ENCODE measurements around the gene STIL. TPM values are rescaled to one million over a fixed set of nuclear protein-coding genes. Genes with fewer than 3 reads are reported as not detected.

The STIL gene
- total and polyA plus RNA-seq, 4 donors: 0.26 to 20.5 (median 0.75) TPM

GRCh38 chr1:47252369-47252768, 61.6 kb downstream of the STIL start:
- no peak overlapping the region for H3K4me3 ChIP-seq (ENCODE audit: low read depth in 1 of 3, low read length in 3 of 3)
- 95% methylated on average over 1 of the region's 1 CpG for WGBS

GRCh38 chr1:47249755-47250154, 64.2 kb downstream of the STIL start:
- H3K36me3 ChIP-seq (ENCODE audit: control insufficient read depth in 4 of 4, insufficient read depth in 3 of 4, low read depth in 1 of 4, low read length in 3 of 4): no peaks in the 10 kb centered on the region
- WGBS: 97% methylated on average over 3 of the region's 3 CpGs
- no peak overlapping the region for H3K9ac ChIP-seq (ENCODE audit: low read depth in 1 of 2, low read length in 2 of 2)
- no peak overlapping the region for H3K27ac ChIP-seq (ENCODE audit: low read depth in 1 of 2, low read length in 2 of 2)
- H3K9me3 ChIP-seq (ENCODE audit: control insufficient read depth in 4 of 4, low read length in 3 of 4): no peaks in the 10 kb centered on the region
- no peaks in the 10 kb centered on the region for H3K27me3 ChIP-seq (ENCODE audit: control insufficient read depth in 4 of 4, insufficient read depth in 4 of 4, low read length in 3 of 4)
- TF ChIP-seq, protein P1, sequence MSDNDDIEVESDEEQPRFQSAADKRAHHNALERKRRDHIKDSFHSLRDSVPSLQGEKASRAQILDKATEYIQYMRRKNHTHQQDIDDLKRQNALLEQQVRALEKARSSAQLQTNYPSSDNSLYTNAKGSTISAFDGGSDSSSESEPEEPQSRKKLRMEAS (IDR thresholded peaks at IDR 0.05): no peak
- H3K4me1 ChIP-seq (ENCODE audit: control insufficient read depth in 4 of 4, insufficient read depth in 4 of 4, low read length in 3 of 4): no peaks in the 10 kb centered on the region
- DNase-seq (ENCODE audit: low spot score): no peak
- H3K4me3 ChIP-seq (ENCODE audit: low read depth in 1 of 3, low read length in 3 of 3): no peak overlapping the region

More at GRCh38 chr1:47252369-47252768, 61.6 kb downstream of the STIL start:
- H3K9me3 ChIP-seq (ENCODE audit: control insufficient read depth in 4 of 4, low read length in 3 of 4): no peaks in the 10 kb centered on the region
- H3K27ac ChIP-seq (ENCODE audit: low read depth in 1 of 2, low read length in 2 of 2): no peak overlapping the region
- DNase-seq (ENCODE audit: low spot score): no peak
- no peaks in the 10 kb centered on the region for H3K4me1 ChIP-seq (ENCODE audit: control insufficient read depth in 4 of 4, insufficient read depth in 4 of 4, low read length in 3 of 4)
- no peaks in the 10 kb centered on the region for H3K27me3 ChIP-seq (ENCODE audit: control insufficient read depth in 4 of 4, insufficient read depth in 4 of 4, low read length in 3 of 4)
- TF ChIP-seq CTCF (IDR thresholded peaks at IDR 0.05; ENCODE audit: low read depth, low read length, missing input control): no peak
- no peak for TF ChIP-seq YY1 (IDR thresholded peaks at IDR 0.05)
- no peak for TF ChIP-seq NR2F2 (IDR thresholded peaks at IDR 0.05)
- TF ChIP-seq, protein P2, sequence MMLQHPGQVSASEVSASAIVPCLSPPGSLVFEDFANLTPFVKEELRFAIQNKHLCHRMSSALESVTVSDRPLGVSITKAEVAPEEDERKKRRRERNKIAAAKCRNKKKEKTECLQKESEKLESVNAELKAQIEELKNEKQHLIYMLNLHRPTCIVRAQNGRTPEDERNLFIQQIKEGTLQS (IDR thresholded peaks at IDR 0.05): no peak
- TF ChIP-seq JUND (IDR thresholded peaks at IDR 0.05): no peak
- TF ChIP-seq GABPA (IDR thresholded peaks at IDR 0.05 in 1 of 2, conservative IDR thresholded peaks at IDR 0.05 in 1 of 2): no peak
- TF ChIP-seq FOXA1 (IDR thresholded peaks at IDR 0.05): no peak
- TF ChIP-seq, protein P3, sequence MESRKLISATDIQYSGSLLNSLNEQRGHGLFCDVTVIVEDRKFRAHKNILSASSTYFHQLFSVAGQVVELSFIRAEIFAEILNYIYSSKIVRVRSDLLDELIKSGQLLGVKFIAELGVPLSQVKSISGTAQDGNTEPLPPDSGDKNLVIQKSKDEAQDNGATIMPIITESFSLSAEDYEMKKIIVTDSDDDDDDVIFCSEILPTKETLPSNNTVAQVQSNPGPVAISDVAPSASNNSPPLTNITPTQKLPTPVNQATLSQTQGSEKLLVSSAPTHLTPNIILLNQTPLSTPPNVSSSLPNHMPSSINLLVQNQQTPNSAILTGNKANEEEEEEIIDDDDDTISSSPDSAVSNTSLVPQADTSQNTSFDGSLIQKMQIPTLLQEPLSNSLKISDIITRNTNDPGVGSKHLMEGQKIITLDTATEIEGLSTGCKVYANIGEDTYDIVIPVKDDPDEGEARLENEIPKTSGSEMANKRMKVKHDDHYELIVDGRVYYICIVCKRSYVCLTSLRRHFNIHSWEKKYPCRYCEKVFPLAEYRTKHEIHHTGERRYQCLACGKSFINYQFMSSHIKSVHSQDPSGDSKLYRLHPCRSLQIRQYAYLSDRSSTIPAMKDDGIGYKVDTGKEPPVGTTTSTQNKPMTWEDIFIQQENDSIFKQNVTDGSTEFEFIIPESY (IDR thresholded peaks at IDR 0.05): no peak
- no peak for TF ChIP-seq FOXA2 (IDR thresholded peaks at IDR 0.05)
- TF ChIP-seq EGR1 (IDR thresholded peaks at IDR 0.05; ENCODE audit: low read depth in 2 of 2): no peak
- TF ChIP-seq TAF1 (conservative IDR thresholded peaks at IDR 0.05): no peak
- no peak for TF ChIP-seq HNF4G (IDR thresholded peaks at IDR 0.05)
- TF ChIP-seq HNF4A (conservative IDR thresholded peaks at IDR 0.05): no peak
- no peak for TF ChIP-seq RAD21 (IDR thresholded peaks at IDR 0.05)
- no peak for TF ChIP-seq SP1 (IDR thresholded peaks at IDR 0.05)
- no peaks in the 10 kb centered on the region for H3K36me3 ChIP-seq (ENCODE audit: control insufficient read depth in 4 of 4, insufficient read depth in 3 of 4, low read depth in 1 of 4, low read length in 3 of 4)
- H3K9ac ChIP-seq (ENCODE audit: low read depth in 1 of 2, low read length in 2 of 2): no peak overlapping the region

GRCh38 chr1:47244339-47244862, 69.5 kb downstream of the STIL start:
- H3K27me3 ChIP-seq (ENCODE audit: control insufficient read depth in 4 of 4, insufficient read depth in 4 of 4, low read length in 3 of 4): no peaks in the 10 kb centered on the region
- no peaks in the 10 kb centered on the region for H3K9me3 ChIP-seq (ENCODE audit: control insufficient read depth in 4 of 4, low read length in 3 of 4)
- H3K4me1 ChIP-seq (ENCODE audit: control insufficient read depth in 4 of 4, insufficient read depth in 4 of 4, low read length in 3 of 4): no peaks in the 10 kb centered on the region
- no peak overlapping the region for H3K4me3 ChIP-seq (ENCODE audit: low read depth in 1 of 3, low read length in 3 of 3)
- no peaks in the 10 kb centered on the region for H3K36me3 ChIP-seq (ENCODE audit: control insufficient read depth in 4 of 4, insufficient read depth in 3 of 4, low read depth in 1 of 4, low read length in 3 of 4)
- H3K27ac ChIP-seq (ENCODE audit: low read depth in 1 of 2, low read length in 2 of 2): no peak overlapping the region
- DNase-seq (ENCODE audit: low spot score): no peak
- TF ChIP-seq REST (IDR thresholded peaks at IDR 0.05) (no peak), NR2F2 (IDR thresholded peaks at IDR 0.05) (no peak)
- no peak overlapping the region for H3K9ac ChIP-seq (ENCODE audit: low read depth in 1 of 2, low read length in 2 of 2)
- 59% methylated on average over 3 of the region's 3 CpGs for WGBS

All from liver (tissue), 9 donors.